K562 (cell line): ENCODE results near the gene TRAPPC2L. TPM values are rescaled to one million over a fixed set of nuclear protein-coding genes. Genes with fewer than 3 reads are reported as not detected.

ENCODE experiments used
- ATAC-seq: fragments of 200-7000 bp; cut with Tn5 transposase; 3 replicates; pipeline ENCODE4 v1.9.1; 2020; ENCODE audit warnings: moderate library complexity
- BruUV-seq: library from RNA; stranded (reverse); fragments of 400-500 nt; replicated peaks from 2 replicates; lab custom pipeline; 2021; lab: Mats Ljungman, UMichigan
- CTCF ChIA-PET: fragments of 300-600 bp; formaldehyde crosslinking; extraction: SDS; loops from one replicate; lab custom pipeline; 2021; ENCODE audit warnings: low intra/inter-chr PET ratio; lab: Yijun Ruan, JAX
- POLR2A ChIA-PET: fragments of 300-600, 350-650 bp; sonication (Branson Sonifier 250); formaldehyde crosslinking; extraction: SDS; loops from one replicate; lab custom pipeline; 2021; ENCODE audit warnings: antibody characterized with exemption, inconsistent platforms; lab: Yijun Ruan, JAX
- DNase-seq, 4 experiments: peaks; one replicate each; pipeline versions ENCODE4 v3.0.0 to v3.0.0-alpha.2; 2011 to 2018; ENCODE audit warnings: low spot score in 3 of 4, mixed read lengths in 3 of 4; ENCODE audit errors: extremely low read depth in 1 of 4
- FAIRE-seq: peaks from 2 replicates; lab custom pipeline; 2011; peaks lifted over from hg19 to GRCh38; lab: Jason Lieb, UNC
- H2AFZ ChIP-seq: 2 replicates; pipeline ENCODE4 v1.6.0; 2011; ENCODE audit warnings: low read depth, low read length, control low read depth, inconsistent platforms
- H3K27ac ChIP-seq: fragments of 200-600 bp; 3 replicates; pipeline ENCODE4 v1.8.0; 2011; ENCODE audit warnings: low read depth, mild to moderate bottlenecking, control low read depth, inconsistent platforms, low read length, moderate library complexity, mixed read lengths; ENCODE audit errors: extremely low read depth
- H3K27me3 ChIP-seq, 2 experiments: fragments of 300-600 bp in 1 of 2; 2 replicates in 1 of 2; 3 replicates in 1 of 2; pipeline versions ENCODE4 v1.6.0 to v1.8.0; 2011; ENCODE audit warnings: inconsistent platforms in 2 of 2, low read length in 2 of 2, mild to moderate bottlenecking in 1 of 2, mixed read lengths in 1 of 2, moderate library complexity in 1 of 2; ENCODE audit not compliant: control insufficient read depth in 2 of 2, insufficient read depth in 2 of 2
- H3K36me3 ChIP-seq: fragments of 300-600 bp; 3 replicates; pipeline ENCODE4 v1.8.0; 2011; ENCODE audit warnings: mild to moderate bottlenecking, low read length, inconsistent platforms; ENCODE audit not compliant: control insufficient read depth, insufficient read depth
- H3K4me1 ChIP-seq, 2 experiments: fragments of 200-600 bp in 1 of 2; replicated peaks in 1 of 2; 2 replicates in 1 of 2; 3 replicates in 1 of 2; pipeline versions ENCODE4 v1.5.1 to v1.8.0; 2011; ENCODE audit warnings: inconsistent platforms in 2 of 2, low read length in 2 of 2, mild to moderate bottlenecking in 1 of 2, mixed read lengths in 1 of 2, moderate library complexity in 1 of 2; ENCODE audit not compliant: control insufficient read depth in 2 of 2, insufficient read depth in 2 of 2
- H3K4me2 ChIP-seq: 2 replicates; pipeline ENCODE4 v1.6.1; 2011; ENCODE audit warnings: low read length, control low read depth, inconsistent platforms, mixed read lengths; ENCODE audit not compliant: insufficient read depth
- H3K4me3 ChIP-seq: fragments of 200-600 bp; sonication (generic), shearing (Covaris generic); 2 replicates; pipeline ENCODE4 v1.5.1; 2016; ENCODE audit warnings: control low read depth, inconsistent platforms
- H3K79me2 ChIP-seq: fragments of 200-600 bp; 3 replicates; pipeline ENCODE4 v1.8.0; 2011; ENCODE audit warnings: low read length, inconsistent platforms; ENCODE audit not compliant: control insufficient read depth, insufficient read depth
- H3K9ac ChIP-seq, 2 experiments: 2 replicates each; pipeline versions ENCODE4 v1.6.0 to v1.6.1; 2011; ENCODE audit warnings: low read depth in 2 of 2, low read length in 2 of 2, control low read depth in 1 of 2, inconsistent platforms in 1 of 2, mild to moderate bottlenecking in 1 of 2, mixed read lengths in 1 of 2; ENCODE audit not compliant: insufficient read depth in 1 of 2
- H3K9me1 ChIP-seq: one replicate; pipeline ENCODE4 v1.6.0; 2011; ENCODE audit warnings: inconsistent platforms, mild to moderate bottlenecking, low read length, moderate library complexity; ENCODE audit not compliant: control insufficient read depth, insufficient read depth
- H3K9me3 ChIP-seq: replicated peaks from 2 replicates; pipeline ENCODE4 v1.5.1; 2011; ENCODE audit warnings: low read depth, low read length, inconsistent platforms; ENCODE audit not compliant: control insufficient read depth, insufficient read depth
- H4K20me1 ChIP-seq: replicated peaks from 2 replicates; pipeline ENCODE4 v1.6.1; 2011; ENCODE audit warnings: low read length, inconsistent platforms, mixed read lengths; ENCODE audit not compliant: control insufficient read depth, insufficient read depth
- E2F6 ChIP-seq, 2 experiments: IDR thresholded peaks; 2 replicates each; pipeline ENCODE4 v1.6.1; 2011; ENCODE audit warnings: borderline replicate concordance in 1 of 2, control low read depth in 1 of 2, low read depth in 1 of 2, low read length in 1 of 2, mild to moderate bottlenecking in 1 of 2, mixed read lengths in 1 of 2, moderate library complexity in 1 of 2; ENCODE audit not compliant: insufficient read depth in 1 of 2, insufficient read length in 1 of 2, poor library complexity in 1 of 2, severe bottlenecking in 1 of 2; ENCODE audit errors: extremely low read depth in 1 of 2
- FIP1L1 ChIP-seq: fragments of 200-400 bp; formaldehyde crosslinking; IDR thresholded peaks from 2 replicates; pipeline ENCODE4 v1.6.1; 2018; ENCODE audit warnings: mild to moderate bottlenecking, low read depth, low read length; ENCODE audit not compliant: poor library complexity, severe bottlenecking
- FOXA3 ChIP-seq, 2 experiments: fragments of 450-650 bp in 1 of 2; sonication (generic) in 1 of 2; formaldehyde crosslinking; IDR thresholded peaks in 1 of 2; conservative IDR thresholded peaks in 1 of 2; 2 replicates each; pipeline versions ENCODE4 v1.4.0 to v1.8.0; 2020 to 2022; ENCODE audit warnings: mild to moderate bottlenecking in 2 of 2, missing genetic modification reagents in 1 of 2
- HNRNPLL ChIP-seq: fragments of 200-400 bp; formaldehyde crosslinking; IDR thresholded peaks from 2 replicates; pipeline ENCODE4 v1.6.1; 2017; ENCODE audit warnings: low read length, low read depth, mild to moderate bottlenecking; ENCODE audit not compliant: poor library complexity, severe bottlenecking
- HOMEZ ChIP-seq: fragments of 250-450 bp; sonication (Bioruptor Pico); IDR thresholded peaks from 2 replicates; pipeline ENCODE4 v1.4.0; 2020; ENCODE audit warnings: mild to moderate bottlenecking, moderate library complexity
- JUN ChIP-seq, 2 experiments: sonication (generic) in 1 of 2; formaldehyde crosslinking in 1 of 2; IDR thresholded peaks; 2 replicates each; pipeline versions ENCODE4 v1.6.1 to v1.8.0; 2012 to 2022; ENCODE audit warnings: borderline replicate concordance in 2 of 2, mild to moderate bottlenecking in 2 of 2, improper control_type of control experiment in 1 of 2, low read depth in 1 of 2, low read length in 1 of 2, missing genetic modification reagents in 1 of 2
- NR2C2 ChIP-seq, 2 experiments: fragments of 200-800 bp in 1 of 2; sonication (Bioruptor generic) in 1 of 2; sonication (generic) in 1 of 2; formaldehyde crosslinking in 1 of 2; IDR thresholded peaks; 2 replicates each; pipeline versions ENCODE4 v1.6.1 to v1.8.0; 2016 to 2022; ENCODE audit warnings: mild to moderate bottlenecking in 1 of 2, missing compliant biosample characterization in 1 of 2, missing genetic modification characterization in 1 of 2, missing genetic modification reagents in 1 of 2
- POLR2A ChIP-seq: fragments of 450-650 bp; conservative IDR thresholded peaks from 2 replicates; pipeline ENCODE4 v1.6.1; 2016
- RBBP5 ChIP-seq: fragments of 200-600 bp; sonication (generic); IDR thresholded peaks from 2 replicates; pipeline ENCODE4 v1.6.1; 2012; ENCODE audit warnings: borderline replicate concordance, mild to moderate bottlenecking, low read length, control low read depth, inconsistent platforms; ENCODE audit not compliant: insufficient read depth, poor library complexity, severe bottlenecking
- SP2 ChIP-seq: IDR thresholded peaks from 2 replicates; pipeline ENCODE4 v1.6.1; 2011; ENCODE audit warnings: mild to moderate bottlenecking, low read depth, low read length, moderate library complexity; ENCODE audit not compliant: poor library complexity, severe bottlenecking; ENCODE audit errors: extremely low read depth
- XRCC5 ChIP-seq: fragments of 200-400 bp; formaldehyde crosslinking; IDR thresholded peaks from 2 replicates; pipeline ENCODE4 v1.6.1; 2017; ENCODE audit warnings: low read depth, mild to moderate bottlenecking, low read length
- ZNF24 ChIP-seq: fragments of 450-650 bp; IDR thresholded peaks from 2 replicates; pipeline ENCODE4 v1.6.1; 2016
- ZNF263 ChIP-seq: sonication (generic); formaldehyde crosslinking; IDR thresholded peaks from 2 replicates; pipeline ENCODE4 v1.8.0; 2022; ENCODE audit warnings: mild to moderate bottlenecking, missing genetic modification reagents, borderline replicate concordance
- ZNF324 ChIP-seq: fragments of 250-450 bp; sonication (Bioruptor Pico); IDR thresholded peaks from 2 replicates; pipeline ENCODE4 v1.4.0; 2020; ENCODE audit warnings: mild to moderate bottlenecking
- ZNF586 ChIP-seq: fragments of 450-650 bp; formaldehyde crosslinking; conservative IDR thresholded peaks from 2 replicates; pipeline ENCODE4 v1.4.0; 2020; ENCODE audit warnings: mild to moderate bottlenecking, moderate library complexity
- WGBS: fragments of 100-300 bp; shearing (Covaris generic); methylation state at CpG from one replicate; pipeline ENCODE4 v1.1.6; 2016; ENCODE audit warnings: low coverage, mixed read lengths; ENCODE audit not compliant: insufficient coverage; ENCODE audit errors: missing lambda C conversion rate; 5-methylcytosine and 5-hydroxymethylcytosine counted together
- in situ Hi-C: fragments of 300-500 bp; cut with MboI; formaldehyde crosslinking; loops from 4 replicates; pipeline ENCODE4 v1.15.0; 2018; ENCODE audit warnings: inconsistent platforms, mixed read lengths
- intact Hi-C: fragments of 100-400 bp; cut with micrococcal nuclease; formaldehyde crosslinking; loops from 2 replicates; pipeline ENCODE4 v1.14.2; 2022
- polyA plus RNA-seq, 8 experiments: library from polyadenylated mRNA; depleted of rRNA in 4 of 8; stranded (reverse) in 5 of 8; unstranded in 3 of 8; fragments of >200 nt; fragmentation: Nextera tagmentation in 2 of 8; fragmentation: Illumina TruSeq in 1 of 8; extraction: Ambion mirVana in 2 of 8; extraction: Trizol in 1 of 8; gene quantifications; 2 replicates each; pipeline versions ENCODE4 v1.2.1 to v1.2.3, GENCODE V29; 2011 to 2014; ENCODE audit warnings: inconsistent platforms in 1 of 8, missing spikeins in 1 of 8
- total RNA-seq, 7 experiments: library from RNA; depleted of rRNA in 6 of 7; stranded (reverse); fragments of >200 nt in 6 of 7; fragmentation: Illumina TruSeq in 2 of 7; extraction: Trizol in 2 of 7; gene quantifications; 2 replicates each; pipeline versions ENCODE4 v1.2.1 to v1.2.3, GENCODE V29; 2011 to 2021; ENCODE audit warnings: low replicate concordance in 1 of 7

Gene TRAPPC2L
- total and polyA plus RNA-seq, 9 of the 15 experiments (the other 6 are each of a cell fraction or from before 2014, with no cell fraction given) = 60.4 to 398 (median 97.5) TPM

GRCh38 chr16:88869673-88869980, 12.7 kb downstream of the TRAPPC2L start (continued):
- TF ChIP-seq ZNF586 (CRISPR knock-in tag) (no peak), FOXA3 (CRISPR knock-in tag; conservative IDR thresholded peaks at IDR 0.05 in 1 of 2, IDR thresholded peaks at IDR 0.05 in 1 of 2) (no peak), ZNF324 (CRISPR knock-in tag) (no peak), XRCC5 (no peak), HNRNPLL (no peak), HOMEZ (no peak)

- no peak for FAIRE-seq
- Histone ChIP-seq H3K9me1 (peaks cover 9% of the 10 kb centered on the region), H3K9ac (peak overlapping the region; percentile 45 to 57; a peak in 3 of 4 replicates), H3K9me3 (no peaks in the 10 kb centered on the region), H3K4me3 (no peak overlapping the region), H3K27ac (peak overlapping the region; percentile 39; the same call in 2 of the 3 replicates), H3K27me3 (no peaks in the 10 kb centered on the region), H3K36me3 (peaks cover 19% of the 10 kb centered on the region; the same call in 1 of the 3 replicates), H4K20me1 (peaks cover 14% of the 10 kb centered on the region; the same call in 1 of the 2 replicates), H3K79me2 (no peaks in the 10 kb centered on the region), H3K4me1 (peaks cover 14 to 72% of the 10 kb centered on the region in 2 experiments; a peak in 4 of 5 replicates), H2AFZ (peak overlapping the region; percentile 82), H3K4me2 (peak overlapping the region; percentile 64)
- intact Hi-C loops = no loop called here
- POLR2A ChIA-PET = interaction anchor here (0.6 to 1.7 kb wide), 3 partner anchors 13 to 59 kb away, joined by 3 to 10 read pairs (median 4); no protein-coding TSS in a partner anchor
- BruUV-seq = no TSS peak
- DNase-seq = peak; percentile 45 to 62 (median 57)
- WGBS = 25% methylated on average over 29 of the region's 37 CpGs
- CTCF ChIA-PET = no interaction called here
- ATAC-seq = peak; percentile 71
- in situ Hi-C loops = no loop called here
- TF ChIP-seq E2F6 (IDR thresholded peaks at IDR 0.05; ENCODE audit: borderline replicate concordance in 1 of 2, extremely low read depth in 1 of 2, insufficient read depth in 1 of 2, insufficient read length in 1 of 2, low read depth in 1 of 2, low read length in 1 of 2, poor library complexity in 1 of 2, severe bottlenecking in 1 of 2) (peak in 1 of 2 experiments; percentile 61), FIP1L1 (peak; percentile 24), ZNF263 (CRISPR knock-in tag) (peak; percentile 89), SP2 (no peak), RBBP5 (peak; percentile 21), JUN (IDR thresholded peaks at IDR 0.05; ENCODE audit: borderline replicate concordance, low read depth, low read length) (no peak), JUN (CRISPR knock-in tag; IDR thresholded peaks at IDR 0.05; ENCODE audit: borderline replicate concordance) (no peak), POLR2A (peak; percentile 31; the same call in 1 of the 2 replicates), ZNF24 (no peak), NR2C2 (CRISPR knock-in tag; IDR thresholded peaks at IDR 0.05) (0 out of 2 replicates have a peak, but pooled peaks have one; percentile 37), NR2C2 (tag; IDR thresholded peaks at IDR 0.05) (no peak)
Measured at GRCh38 chr16:88870608-88871348, 13.9 kb downstream of the TRAPPC2L start.
